Left ventricle myocardium inferior (tissue), 1 donor: ENCODE data around the gene DSTN. TPM values are rescaled to one million over a fixed set of nuclear protein-coding genes. Genes with fewer than 3 reads are reported as not detected.
A peak's percentile ranks its signal among the peaks of the same experiment; 100 is the strongest.

Source experiments
- DNase-seq: peaks from one replicate; pipeline ENCODE4 v3.0.0-alpha.2; 2020
- H3K27ac ChIP-seq: fragments of 200-600 bp; replicated peaks from 2 replicates; pipeline ENCODE4 v1.8.0; 2021
- H3K27me3 ChIP-seq: fragments of 200-600 bp; 2 replicates; pipeline ENCODE4 v1.8.0; 2021; ENCODE audit warnings: low read depth
- H3K36me3 ChIP-seq: fragments of 200-600 bp; 2 replicates; pipeline ENCODE4 v1.8.0; 2021
- H3K4me1 ChIP-seq: fragments of 200-600 bp; 2 replicates; pipeline ENCODE4 v1.8.0; 2021
- H3K4me3 ChIP-seq: fragments of 200-600 bp; 2 replicates; pipeline ENCODE4 v1.8.0; 2021; ENCODE audit warnings: mild to moderate bottlenecking, moderate library complexity
- H3K9me3 ChIP-seq: fragments of 200-600 bp; replicated peaks from 2 replicates; pipeline ENCODE4 v1.8.0; 2021
- intact Hi-C: fragments of 100-400 bp; cut with micrococcal nuclease; formaldehyde crosslinking; loops from one replicate; pipeline ENCODE4 v1.11.0; 2022
- total RNA-seq: library from RNA; stranded (reverse); fragmentation: NEBNext Ultra II Directional; extraction: Animal tissue kit (Norgen Biotek cat#: 25700); gene quantifications from one replicate; pipeline ENCODE4 v1.2.1, GENCODE V29; 2021
- TF ChIP-seq, protein P1 (sequence below): fragments of 200-600 bp; IDR thresholded peaks from 2 replicates; pipeline ENCODE4 v1.8.0; 2021; ENCODE audit warnings: antibody characterized with exemption, mild to moderate bottlenecking, borderline replicate concordance
- donor health status: DM: no; HTN: yes; CAD: no; lungs with severe emphysema.

The DSTN gene
- total RNA-seq, 1 donor from 2014 or later = 635 TPM

DNA sequence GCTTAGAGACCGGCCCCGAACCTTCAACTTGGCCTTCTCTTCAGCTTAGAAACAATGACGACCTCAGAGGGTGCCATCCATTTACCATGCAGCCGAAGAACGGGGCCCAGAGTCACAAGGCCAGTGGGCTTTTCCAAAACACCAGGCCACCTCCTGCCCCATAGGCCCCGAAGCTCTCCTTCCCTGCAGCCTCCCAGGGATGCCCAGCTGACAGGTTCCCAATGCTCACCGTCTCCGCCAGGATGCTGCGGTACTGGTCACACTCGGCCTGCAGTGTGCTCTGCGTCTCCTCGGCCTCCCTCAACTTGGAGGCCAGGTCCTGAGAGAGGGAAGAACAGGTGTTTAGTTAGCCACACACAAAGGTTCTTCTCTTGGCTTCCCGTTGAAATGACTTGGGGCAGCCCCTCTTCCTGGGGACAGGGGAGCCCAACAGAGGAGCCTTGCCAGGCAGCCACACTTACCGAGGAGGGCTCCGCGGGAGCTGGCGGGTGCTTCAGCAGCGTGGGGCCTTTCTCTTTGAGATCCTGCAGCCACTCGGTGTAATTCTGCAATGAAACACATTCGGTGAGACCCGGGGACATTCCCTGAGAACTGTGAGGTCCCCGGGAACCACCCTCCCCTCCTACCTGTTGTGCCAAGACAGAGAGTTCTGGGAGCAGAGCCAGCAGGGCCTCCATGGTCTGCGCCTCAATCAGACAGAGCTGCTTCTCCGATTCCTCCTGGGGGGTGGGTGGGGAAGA lies 51.5 kb downstream of the DSTN start:
- peaks cover 85% of the 10 kb centered on the region for H3K36me3 ChIP-seq
- DNase-seq = peak; percentile 9
- intact Hi-C loops = no loop called here

GRCh38 chr20:17622086-17622850 lies 52.4 kb downstream of the DSTN start:
- H3K4me1 ChIP-seq = peaks cover 9% of the 10 kb centered on the region
- peak; percentile 9 for DNase-seq
- H3K36me3 ChIP-seq = peaks cover 94% of the 10 kb centered on the region
- intact Hi-C loops = no loop called here
- no peak overlapping the region for H3K4me3 ChIP-seq
- no peak overlapping the region for H3K27ac ChIP-seq
- no peaks in the 10 kb centered on the region for H3K27me3 ChIP-seq
- no peaks in the 10 kb centered on the region for H3K9me3 ChIP-seq
- TF ChIP-seq, protein P1, sequence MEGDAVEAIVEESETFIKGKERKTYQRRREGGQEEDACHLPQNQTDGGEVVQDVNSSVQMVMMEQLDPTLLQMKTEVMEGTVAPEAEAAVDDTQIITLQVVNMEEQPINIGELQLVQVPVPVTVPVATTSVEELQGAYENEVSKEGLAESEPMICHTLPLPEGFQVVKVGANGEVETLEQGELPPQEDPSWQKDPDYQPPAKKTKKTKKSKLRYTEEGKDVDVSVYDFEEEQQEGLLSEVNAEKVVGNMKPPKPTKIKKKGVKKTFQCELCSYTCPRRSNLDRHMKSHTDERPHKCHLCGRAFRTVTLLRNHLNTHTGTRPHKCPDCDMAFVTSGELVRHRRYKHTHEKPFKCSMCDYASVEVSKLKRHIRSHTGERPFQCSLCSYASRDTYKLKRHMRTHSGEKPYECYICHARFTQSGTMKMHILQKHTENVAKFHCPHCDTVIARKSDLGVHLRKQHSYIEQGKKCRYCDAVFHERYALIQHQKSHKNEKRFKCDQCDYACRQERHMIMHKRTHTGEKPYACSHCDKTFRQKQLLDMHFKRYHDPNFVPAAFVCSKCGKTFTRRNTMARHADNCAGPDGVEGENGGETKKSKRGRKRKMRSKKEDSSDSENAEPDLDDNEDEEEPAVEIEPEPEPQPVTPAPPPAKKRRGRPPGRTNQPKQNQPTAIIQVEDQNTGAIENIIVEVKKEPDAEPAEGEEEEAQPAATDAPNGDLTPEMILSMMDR = no peak

More for the DNA sequence above, 51.5 kb downstream of the DSTN start:
- no peaks in the 10 kb centered on the region for H3K9me3 ChIP-seq
- TF ChIP-seq, protein P1 = no peak
- no peak overlapping the region for H3K4me3 ChIP-seq
- no peaks in the 10 kb centered on the region for H3K27me3 ChIP-seq
- H3K27ac ChIP-seq = no peak overlapping the region
- H3K4me1 ChIP-seq = peaks cover 18% of the 10 kb centered on the region

DNA sequence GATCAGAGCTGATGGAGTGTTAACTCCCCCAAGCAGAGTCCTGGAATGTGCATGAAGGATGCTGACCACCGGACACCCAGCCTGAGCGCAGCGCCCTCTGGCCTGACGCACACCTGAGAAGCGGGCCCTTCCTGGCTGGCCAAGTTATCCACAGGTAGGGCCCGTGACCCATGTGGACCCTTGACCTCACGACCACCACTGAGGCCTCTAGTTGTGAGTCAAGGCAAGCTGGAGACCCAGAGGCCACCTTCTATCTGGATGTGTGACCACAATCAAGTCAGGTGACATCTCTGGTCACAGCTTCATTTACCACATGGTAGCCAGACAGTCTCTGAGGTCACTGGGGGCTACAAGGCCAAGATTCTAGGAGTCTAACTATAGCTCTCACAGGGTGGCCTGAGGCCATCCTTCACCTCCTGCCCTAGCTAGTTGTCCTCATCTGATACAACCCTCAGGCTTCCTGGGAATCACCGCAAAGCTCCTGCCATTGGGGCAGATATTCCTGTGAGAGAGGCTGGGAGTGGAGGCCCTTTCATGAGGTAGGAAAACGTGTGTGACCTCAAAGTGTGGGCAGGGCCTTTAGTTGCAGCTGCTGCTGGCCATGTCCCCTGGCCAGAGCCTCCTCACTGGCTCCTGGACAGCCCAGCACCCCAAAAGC lies 53.1 kb downstream of the DSTN start:
- no peaks in the 10 kb centered on the region for H3K27me3 ChIP-seq
- intact Hi-C loops = no loop called here
- TF ChIP-seq, protein P1 = no peak
- H3K4me3 ChIP-seq = no peak overlapping the region
- no peak for DNase-seq
- no peaks in the 10 kb centered on the region for H3K9me3 ChIP-seq
- H3K4me1 ChIP-seq = peaks cover 2% of the 10 kb centered on the region
- peaks cover 98% of the 10 kb centered on the region for H3K36me3 ChIP-seq
- H3K27ac ChIP-seq = no peak overlapping the region

- no peak overlapping the region for H3K4me3 ChIP-seq
- intact Hi-C loops = no loop called here
- no peaks in the 10 kb centered on the region for H3K4me1 ChIP-seq
- no peaks in the 10 kb centered on the region for H3K27me3 ChIP-seq
- no peaks in the 10 kb centered on the region for H3K9me3 ChIP-seq
- no peak overlapping the region for H3K27ac ChIP-seq
- TF ChIP-seq, protein P1 = no peak
- H3K36me3 ChIP-seq = peaks cover 93% of the 10 kb centered on the region
- DNase-seq = peak; percentile 5
These were observed 54.2 kb downstream of the DSTN start for GRCh38 chr20:17624070-17624469.

- Histone ChIP-seq H3K27ac (no peak overlapping the region), H3K27me3 (no peaks in the 10 kb centered on the region), H3K36me3 (peaks cover 91% of the 10 kb centered on the region), H3K9me3 (no peaks in the 10 kb centered on the region), H3K4me1 (no peaks in the 10 kb centered on the region), H3K4me3 (no peak overlapping the region)
- peak; percentile 5 for DNase-seq
- TF ChIP-seq, protein P1 = no peak
- intact Hi-C loops = no loop called here
These were observed 54.8 kb downstream of the DSTN start for GRCh38 chr20:17624551-17625245.
